ENCODE results near the gene WASF2. TPM values are rescaled to one million over a fixed set of nuclear protein-coding genes. Genes with fewer than 3 reads are reported as not detected.

The WASF2 gene
- polyA plus RNA-seq, 1 donor from 2014 or later = 2.5 TPM

- Histone ChIP-seq H3K27ac (ENCODE audit: low read length) (no peak overlapping the region), H3K4me3 (ENCODE audit: low read length) (no peak overlapping the region), H3K79me2 (replicated peaks; ENCODE audit: insufficient read depth, low read length) (no peaks in the 10 kb centered on the region), H3K36me3 (ENCODE audit: insufficient read depth, low read length) (no peaks in the 10 kb centered on the region), H3K9me3 (ENCODE audit: low read length) (no peaks in the 10 kb centered on the region), H3K9ac (ENCODE audit: low read length) (no peak overlapping the region), H3K4me2 (ENCODE audit: low read length) (no peak overlapping the region), H4K20me1 (ENCODE audit: insufficient read depth) (no peaks in the 10 kb centered on the region), H3K9me2 (ENCODE audit: insufficient read depth, low read length) (no peaks in the 10 kb centered on the region), H3F3A (ENCODE audit: insufficient read depth, low read length, poor library complexity, severe bottlenecking) (no peaks in the 10 kb centered on the region), H3K27me3 (ENCODE audit: insufficient read depth, low read depth, low read length) (no peaks in the 10 kb centered on the region), H2AFZ (ENCODE audit: low read depth, low read length) (no peak overlapping the region)
- TF ChIP-seq TAF1 (IDR thresholded peaks at IDR 0.05; ENCODE audit: low read depth) = no peak
- TF ChIP-seq, protein P1, sequence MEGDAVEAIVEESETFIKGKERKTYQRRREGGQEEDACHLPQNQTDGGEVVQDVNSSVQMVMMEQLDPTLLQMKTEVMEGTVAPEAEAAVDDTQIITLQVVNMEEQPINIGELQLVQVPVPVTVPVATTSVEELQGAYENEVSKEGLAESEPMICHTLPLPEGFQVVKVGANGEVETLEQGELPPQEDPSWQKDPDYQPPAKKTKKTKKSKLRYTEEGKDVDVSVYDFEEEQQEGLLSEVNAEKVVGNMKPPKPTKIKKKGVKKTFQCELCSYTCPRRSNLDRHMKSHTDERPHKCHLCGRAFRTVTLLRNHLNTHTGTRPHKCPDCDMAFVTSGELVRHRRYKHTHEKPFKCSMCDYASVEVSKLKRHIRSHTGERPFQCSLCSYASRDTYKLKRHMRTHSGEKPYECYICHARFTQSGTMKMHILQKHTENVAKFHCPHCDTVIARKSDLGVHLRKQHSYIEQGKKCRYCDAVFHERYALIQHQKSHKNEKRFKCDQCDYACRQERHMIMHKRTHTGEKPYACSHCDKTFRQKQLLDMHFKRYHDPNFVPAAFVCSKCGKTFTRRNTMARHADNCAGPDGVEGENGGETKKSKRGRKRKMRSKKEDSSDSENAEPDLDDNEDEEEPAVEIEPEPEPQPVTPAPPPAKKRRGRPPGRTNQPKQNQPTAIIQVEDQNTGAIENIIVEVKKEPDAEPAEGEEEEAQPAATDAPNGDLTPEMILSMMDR (IDR thresholded peaks at IDR 0.05; ENCODE audit: poor library complexity, severe bottlenecking) = no peak
Observed at GRCh38 chr1:27506703-27507102, 16.7 kb upstream of the WASF2 start.

- no peaks in the 10 kb centered on the region for H3K27me3 ChIP-seq (ENCODE audit: insufficient read depth, low read depth, low read length)
- no peaks in the 10 kb centered on the region for H3K9me3 ChIP-seq (ENCODE audit: low read length)
- no peak overlapping the region for H3K27ac ChIP-seq (ENCODE audit: low read length)
- TF ChIP-seq, protein P1 (IDR thresholded peaks at IDR 0.05; ENCODE audit: poor library complexity, severe bottlenecking) = no peak
- TF ChIP-seq POLR2AphosphoS5 (IDR thresholded peaks at IDR 0.05) (no peak), EP300 (conservative IDR thresholded peaks at IDR 0.05; ENCODE audit: poor library complexity, severe bottlenecking) (no peak), TAF1 (IDR thresholded peaks at IDR 0.05; ENCODE audit: low read depth) (no peak), MXI1 (conservative IDR thresholded peaks at IDR 0.05; ENCODE audit: poor library complexity, severe bottlenecking) (no peak)
- no peak overlapping the region for H3K9ac ChIP-seq (ENCODE audit: low read length)
- no peaks in the 10 kb centered on the region for H3F3A ChIP-seq (ENCODE audit: insufficient read depth, low read length, poor library complexity, severe bottlenecking)
- no peaks in the 10 kb centered on the region for H3K36me3 ChIP-seq (ENCODE audit: insufficient read depth, low read length)
- no peaks in the 10 kb centered on the region for H3K79me2 ChIP-seq (replicated peaks; ENCODE audit: insufficient read depth, low read length)
- H2AFZ ChIP-seq (ENCODE audit: low read depth, low read length) = no peak overlapping the region
- H3K9me2 ChIP-seq (ENCODE audit: insufficient read depth, low read length) = no peaks in the 10 kb centered on the region
- H3K4me2 ChIP-seq (ENCODE audit: low read length) = no peak overlapping the region
- no peak overlapping the region for H3K4me3 ChIP-seq (ENCODE audit: low read length)
- H4K20me1 ChIP-seq (ENCODE audit: insufficient read depth) = no peaks in the 10 kb centered on the region
Observed at GRCh38 chr1:27505420-27505680, 15.4 kb upstream of the WASF2 start.

GRCh38 chr1:27504588-27505419 is 14.8 kb upstream of the WASF2 start:
- Histone ChIP-seq H3K9ac (ENCODE audit: low read length) (no peak overlapping the region), H3K27ac (ENCODE audit: low read length) (no peak overlapping the region), H3K79me2 (replicated peaks; ENCODE audit: insufficient read depth, low read length) (no peaks in the 10 kb centered on the region), H3K4me3 (ENCODE audit: low read length) (no peak overlapping the region), H2AFZ (ENCODE audit: low read depth, low read length) (no peak overlapping the region), H3K27me3 (ENCODE audit: insufficient read depth, low read depth, low read length) (no peaks in the 10 kb centered on the region), H3K9me3 (ENCODE audit: low read length) (no peaks in the 10 kb centered on the region), H3K9me2 (ENCODE audit: insufficient read depth, low read length) (no peaks in the 10 kb centered on the region), H3K4me2 (ENCODE audit: low read length) (no peak overlapping the region), H4K20me1 (ENCODE audit: insufficient read depth) (no peaks in the 10 kb centered on the region), H3F3A (ENCODE audit: insufficient read depth, low read length, poor library complexity, severe bottlenecking) (no peaks in the 10 kb centered on the region), H3K36me3 (ENCODE audit: insufficient read depth, low read length) (no peaks in the 10 kb centered on the region)
- TF ChIP-seq EZH2 (IDR thresholded peaks at IDR 0.05; ENCODE audit: borderline replicate concordance, insufficient read depth, low read length, poor library complexity, severe bottlenecking) (no peak), SMC3 (conservative IDR thresholded peaks at IDR 0.05; ENCODE audit: poor library complexity) (no peak), EP300 (conservative IDR thresholded peaks at IDR 0.05; ENCODE audit: poor library complexity, severe bottlenecking) (no peak), REST (IDR thresholded peaks at IDR 0.05; ENCODE audit: borderline replicate concordance) (no peak), TAF1 (IDR thresholded peaks at IDR 0.05; ENCODE audit: low read depth) (no peak), RAD21 (conservative IDR thresholded peaks at IDR 0.05) (no peak), POLR2AphosphoS5 (IDR thresholded peaks at IDR 0.05) (no peak), MXI1 (conservative IDR thresholded peaks at IDR 0.05; ENCODE audit: poor library complexity, severe bottlenecking) (no peak)
- TF ChIP-seq, protein P1 (IDR thresholded peaks at IDR 0.05; ENCODE audit: poor library complexity, severe bottlenecking) = no peak
